A549 (cell line): ENCODE data around the gene CKS2. TPM values are rescaled to one million over a fixed set of nuclear protein-coding genes. Genes with fewer than 3 reads are reported as not detected.

Experiments
- BHLHE40 ChIP-seq: IDR thresholded peaks from 2 replicates; pipeline ENCODE4 v1.6.1; 2012; ENCODE audit warnings: low read depth, low read length, inconsistent platforms
- CBX8 ChIP-seq: fragments of 200-600 bp; sonication (generic); IDR thresholded peaks from 2 replicates; pipeline ENCODE4 v1.6.1; 2016
- CEBPB ChIP-seq, 2 experiments: fragments of >200 bp in 1 of 2; sonication (Bioruptor Twin) in 1 of 2; formaldehyde crosslinking in 1 of 2; IDR thresholded peaks; 2 replicates each; pipeline ENCODE4 v1.6.1; 2012 to 2016
- EHF ChIP-seq: fragments of 250-450 bp; sonication (Bioruptor Pico); IDR thresholded peaks from 2 replicates; pipeline ENCODE4 v1.5.0; 2020; ENCODE audit warnings: mild to moderate bottlenecking
- EP300 ChIP-seq, 2 experiments: fragments of >200 bp; sonication (Bioruptor Twin); formaldehyde crosslinking; IDR thresholded peaks; 2 replicates in 1 of 2; 3 replicates in 1 of 2; pipeline ENCODE4 v1.6.1; 2016 to 2017
- FOSB ChIP-seq: fragments of 250-450 bp; sonication (Bioruptor Pico); IDR thresholded peaks from 2 replicates; pipeline ENCODE4 v1.5.0; 2020; ENCODE audit warnings: mild to moderate bottlenecking, moderate library complexity
- FOSL2 ChIP-seq, 2 experiments: fragments of 450-650 bp in 1 of 2; fragments of >200 bp in 1 of 2; sonication (Bioruptor Twin) in 1 of 2; formaldehyde crosslinking; IDR thresholded peaks; 2 replicates each; pipeline versions ENCODE4 v1.5.0 to v1.6.1; 2016 to 2020; ENCODE audit warnings: mild to moderate bottlenecking in 1 of 2, moderate library complexity in 1 of 2
- GATA3 ChIP-seq: IDR thresholded peaks from 2 replicates; pipeline ENCODE4 v1.6.1; 2012; ENCODE audit warnings: borderline replicate concordance
- HDAC2 ChIP-seq: fragments of 200-600 bp; sonication (generic); IDR thresholded peaks from 2 replicates; pipeline ENCODE4 v1.6.1; 2016
- HEYL ChIP-seq: fragments of 250-450 bp; sonication (Bioruptor Pico); IDR thresholded peaks from 2 replicates; pipeline ENCODE4 v1.8.0; 2021; ENCODE audit warnings: mild to moderate bottlenecking, moderate library complexity
- HOXA7 ChIP-seq: fragments of 250-450 bp; sonication (Bioruptor Pico); IDR thresholded peaks from 2 replicates; pipeline ENCODE4 v1.5.0; 2020; ENCODE audit warnings: mild to moderate bottlenecking, moderate library complexity
- HOXB5 ChIP-seq: fragments of 250-450 bp; sonication (Bioruptor Pico); IDR thresholded peaks from 2 replicates; pipeline ENCODE4 v1.5.0; 2020; ENCODE audit warnings: mild to moderate bottlenecking, moderate library complexity
- JUNB ChIP-seq: fragments of >200 bp; sonication (Bioruptor Twin); formaldehyde crosslinking; IDR thresholded peaks from 2 replicates; pipeline ENCODE4 v1.6.1; 2016
- KDM5A ChIP-seq: fragments of 200-600 bp; sonication (generic); IDR thresholded peaks from 2 replicates; pipeline ENCODE4 v1.6.1; 2016; ENCODE audit warnings: antibody characterized with exemption, mild to moderate bottlenecking
- MAZ ChIP-seq: fragments of 150-350 bp; IDR thresholded peaks from 2 replicates; pipeline ENCODE4 v1.6.1; 2014; ENCODE audit warnings: antibody characterized with exemption, low read depth, low read length, borderline replicate concordance
- MYC ChIP-seq: IDR thresholded peaks from 2 replicates; pipeline ENCODE4 v1.6.1; 2012; ENCODE audit warnings: mild to moderate bottlenecking, inconsistent platforms, low read length, improper control_type of control experiment, borderline replicate concordance
- NFE2L2 ChIP-seq: fragments of 150-350 bp; conservative IDR thresholded peaks from 2 replicates; pipeline ENCODE4 v1.6.1; 2014; ENCODE audit warnings: low read length
- NPAS2 ChIP-seq: fragments of 250-450 bp; sonication (Bioruptor Pico); IDR thresholded peaks from 2 replicates; pipeline ENCODE4 v1.8.0; 2022; ENCODE audit warnings: mild to moderate bottlenecking, moderate library complexity, borderline replicate concordance
- NR3C1 ChIP-seq: fragments of >200 bp; sonication (Bioruptor Twin); formaldehyde crosslinking; IDR thresholded peaks from 3 replicates; pipeline ENCODE4 v1.6.1; 2017
- POLR2AphosphoS2 ChIP-seq: conservative IDR thresholded peaks from 2 replicates; pipeline ENCODE4 v1.6.1; 2012; ENCODE audit warnings: low read length, improper control_type of control experiment, inconsistent platforms
- RAD21 ChIP-seq, 2 experiments: fragments of >200 bp in 1 of 2; sonication (Bioruptor Twin) in 1 of 2; formaldehyde crosslinking in 1 of 2; IDR thresholded peaks in 1 of 2; conservative IDR thresholded peaks in 1 of 2; 2 replicates in 1 of 2; 3 replicates in 1 of 2; pipeline ENCODE4 v1.6.1; 2012 to 2018; ENCODE audit warnings: inconsistent platforms in 1 of 2
- RFX5 ChIP-seq: fragments of 450-650 bp; IDR thresholded peaks from 2 replicates; pipeline ENCODE4 v1.7.1; 2014; ENCODE audit warnings: antibody characterized with exemption, mild to moderate bottlenecking, moderate library complexity
- TFCP2L1 ChIP-seq: fragments of 250-450 bp; sonication (Bioruptor Pico); IDR thresholded peaks from 2 replicates; pipeline ENCODE4 v1.5.0; 2021; ENCODE audit warnings: mild to moderate bottlenecking
- TP53 ChIP-seq: fragments of 250-450 bp; sonication (Bioruptor Pico); IDR thresholded peaks from 2 replicates; pipeline ENCODE4 v1.5.0; 2021; ENCODE audit warnings: mild to moderate bottlenecking, moderate library complexity
- ZC3H11A ChIP-seq: fragments of 450-650 bp; IDR thresholded peaks from 2 replicates; pipeline ENCODE4 v1.6.1; 2014; ENCODE audit warnings: antibody characterized with exemption, mild to moderate bottlenecking
- polyA plus RNA-seq, 4 experiments: library from polyadenylated mRNA; depleted of rRNA in 3 of 4; stranded (reverse); fragments of >200 nt; fragmentation: RNase III in 1 of 4; extraction: RNeasy Plus Mini Kit Qiagen cat#74134 plus additional on column Dnase treatment in 1 of 4; gene quantifications; 2 replicates in 3 of 4; 3 replicates in 1 of 4; pipeline ENCODE4 v1.2.3, GENCODE V29; 2011 to 2017
- TF ChIP-seq, protein P1 (sequence below): fragments of 200-600 bp; sonication (generic); IDR thresholded peaks from 2 replicates; pipeline ENCODE4 v1.6.1; 2016; ENCODE audit warnings: antibody characterized with exemption, mild to moderate bottlenecking, moderate library complexity
- TF ChIP-seq, protein P2 (sequence below): fragments of 250-450 bp; sonication (Bioruptor Pico); IDR thresholded peaks from 2 replicates; pipeline ENCODE4 v1.5.0; 2020; ENCODE audit warnings: low read depth, mild to moderate bottlenecking, moderate library complexity
- TF ChIP-seq, protein P3 (sequence below): fragments of 150-350 bp; IDR thresholded peaks from 2 replicates; pipeline ENCODE4 v1.6.1; 2014; ENCODE audit warnings: low read depth, mild to moderate bottlenecking, low read length
- TF ChIP-seq, protein P4 (sequence below): fragments of 250-450 bp; sonication (Bioruptor Pico); IDR thresholded peaks from 2 replicates; pipeline ENCODE4 v1.5.0; 2021; ENCODE audit warnings: mild to moderate bottlenecking, moderate library complexity, borderline replicate concordance
- TF ChIP-seq, protein P5 (sequence below): IDR thresholded peaks from 2 replicates; pipeline ENCODE4 v1.6.1; 2012

CKS2 gene
- polyA plus RNA-seq, 2 of the 4 experiments (the other 2 are of a cell fraction): 515 to 576 TPM

DNA sequence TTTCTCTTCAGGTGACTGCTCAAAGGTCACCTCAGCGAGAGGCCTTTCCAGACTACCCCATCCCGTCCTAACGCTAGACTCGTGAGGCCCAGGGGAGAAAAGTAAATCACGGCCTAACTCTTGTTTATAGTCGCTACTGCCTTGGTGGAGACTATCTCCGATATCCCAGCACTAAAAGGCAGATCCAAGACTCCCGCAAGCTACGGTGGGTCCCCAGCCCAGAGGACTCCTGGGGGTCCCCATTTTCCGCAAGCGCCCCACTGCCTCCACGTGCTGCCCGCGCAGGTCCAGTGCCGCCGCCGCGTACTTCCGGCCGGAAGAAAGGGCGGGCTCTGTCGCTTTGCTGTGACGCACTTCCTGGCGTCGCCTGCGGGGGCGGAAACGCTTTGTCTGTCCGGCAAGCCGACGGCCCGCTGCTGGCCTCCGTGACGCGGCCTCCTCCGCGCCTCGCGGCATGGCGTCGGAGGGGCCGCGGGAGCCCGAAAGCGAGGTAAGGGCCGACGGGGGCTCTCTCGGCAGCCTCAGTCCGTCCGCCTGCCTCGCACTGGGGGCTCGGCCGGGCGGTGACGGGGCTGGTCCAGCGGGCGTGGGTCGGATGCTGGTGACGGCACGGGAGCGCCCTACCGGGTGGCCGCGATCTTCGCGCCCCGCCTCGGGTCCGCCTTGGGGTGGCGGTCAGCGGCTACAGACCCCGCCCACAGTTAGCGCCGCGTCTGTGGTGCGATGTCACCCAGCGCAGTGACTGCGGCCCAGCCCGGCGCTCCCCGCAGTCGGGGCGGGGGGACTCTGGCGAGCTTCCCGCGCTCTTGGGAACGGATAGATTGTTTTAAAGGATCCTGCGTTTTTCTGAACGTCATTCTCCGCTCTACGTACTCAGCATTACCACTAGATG lies 7.4 kb downstream of the CKS2 start, which contains the start of gene SECISBP2 (continued):
- TF ChIP-seq, protein P1, sequence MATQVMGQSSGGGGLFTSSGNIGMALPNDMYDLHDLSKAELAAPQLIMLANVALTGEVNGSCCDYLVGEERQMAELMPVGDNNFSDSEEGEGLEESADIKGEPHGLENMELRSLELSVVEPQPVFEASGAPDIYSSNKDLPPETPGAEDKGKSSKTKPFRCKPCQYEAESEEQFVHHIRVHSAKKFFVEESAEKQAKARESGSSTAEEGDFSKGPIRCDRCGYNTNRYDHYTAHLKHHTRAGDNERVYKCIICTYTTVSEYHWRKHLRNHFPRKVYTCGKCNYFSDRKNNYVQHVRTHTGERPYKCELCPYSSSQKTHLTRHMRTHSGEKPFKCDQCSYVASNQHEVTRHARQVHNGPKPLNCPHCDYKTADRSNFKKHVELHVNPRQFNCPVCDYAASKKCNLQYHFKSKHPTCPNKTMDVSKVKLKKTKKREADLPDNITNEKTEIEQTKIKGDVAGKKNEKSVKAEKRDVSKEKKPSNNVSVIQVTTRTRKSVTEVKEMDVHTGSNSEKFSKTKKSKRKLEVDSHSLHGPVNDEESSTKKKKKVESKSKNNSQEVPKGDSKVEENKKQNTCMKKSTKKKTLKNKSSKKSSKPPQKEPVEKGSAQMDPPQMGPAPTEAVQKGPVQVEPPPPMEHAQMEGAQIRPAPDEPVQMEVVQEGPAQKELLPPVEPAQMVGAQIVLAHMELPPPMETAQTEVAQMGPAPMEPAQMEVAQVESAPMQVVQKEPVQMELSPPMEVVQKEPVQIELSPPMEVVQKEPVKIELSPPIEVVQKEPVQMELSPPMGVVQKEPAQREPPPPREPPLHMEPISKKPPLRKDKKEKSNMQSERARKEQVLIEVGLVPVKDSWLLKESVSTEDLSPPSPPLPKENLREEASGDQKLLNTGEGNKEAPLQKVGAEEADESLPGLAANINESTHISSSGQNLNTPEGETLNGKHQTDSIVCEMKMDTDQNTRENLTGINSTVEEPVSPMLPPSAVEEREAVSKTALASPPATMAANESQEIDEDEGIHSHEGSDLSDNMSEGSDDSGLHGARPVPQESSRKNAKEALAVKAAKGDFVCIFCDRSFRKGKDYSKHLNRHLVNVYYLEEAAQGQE: peak; percentile 31
- TF ChIP-seq BHLHE40 (0 out of 2 replicates have a peak, but pooled peaks have one; percentile 20), HEYL (CRISPR knock-in tag) (peak; percentile 89; the same call in 1 of the 2 replicates), GATA3 (no peak), HOXA7 (peak; percentile 95), EHF (CRISPR knock-in tag) (peak; percentile 97), ZC3H11A (no peak), FOSB (peak; percentile 97), POLR2AphosphoS2 (peak; percentile 78), TFCP2L1 (peak; percentile 96), TP53 (peak; percentile 96; the same call in 1 of the 2 replicates), JUNB (no peak), RFX5 (peak; percentile 45; the same call in 1 of the 2 replicates), CEBPB (IDR thresholded peaks at IDR 0.05) (no peak; a peak in 1 of 4 replicates), MYC (peak; percentile 100), HDAC2 (no peak), FOSL2 (IDR thresholded peaks at IDR 0.05) (no peak), FOSL2 (CRISPR knock-in tag; IDR thresholded peaks at IDR 0.05) (peak; percentile 39), NFE2L2 (no peak), KDM5A (0 out of 2 replicates have a peak, but pooled peaks have one; percentile 42), CBX8 (no peak), EP300 (IDR thresholded peaks at IDR 0.05) (no peak; a peak in 1 of 5 replicates), MAZ (0 out of 2 replicates have a peak, but pooled peaks have one; percentile 46), NR3C1 (no peak), RAD21 (conservative IDR thresholded peaks at IDR 0.05 in 1 of 2, IDR thresholded peaks at IDR 0.05 in 1 of 2) (peak in 1 of 2 experiments; percentile 41; a peak in 4 of 5 replicates), HOXB5 (CRISPR knock-in tag) (peak; percentile 94), NPAS2 (peak; percentile 82; the same call in 1 of the 2 replicates)
- TF ChIP-seq, protein P2, sequence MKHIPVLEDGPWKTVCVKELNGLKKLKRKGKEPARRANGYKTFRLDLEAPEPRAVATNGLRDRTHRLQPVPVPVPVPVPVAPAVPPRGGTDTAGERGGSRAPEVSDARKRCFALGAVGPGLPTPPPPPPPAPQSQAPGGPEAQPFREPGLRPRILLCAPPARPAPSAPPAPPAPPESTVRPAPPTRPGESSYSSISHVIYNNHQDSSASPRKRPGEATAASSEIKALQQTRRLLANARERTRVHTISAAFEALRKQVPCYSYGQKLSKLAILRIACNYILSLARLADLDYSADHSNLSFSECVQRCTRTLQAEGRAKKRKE (CRISPR knock-in tag): peak; percentile 92
- TF ChIP-seq, protein P3, sequence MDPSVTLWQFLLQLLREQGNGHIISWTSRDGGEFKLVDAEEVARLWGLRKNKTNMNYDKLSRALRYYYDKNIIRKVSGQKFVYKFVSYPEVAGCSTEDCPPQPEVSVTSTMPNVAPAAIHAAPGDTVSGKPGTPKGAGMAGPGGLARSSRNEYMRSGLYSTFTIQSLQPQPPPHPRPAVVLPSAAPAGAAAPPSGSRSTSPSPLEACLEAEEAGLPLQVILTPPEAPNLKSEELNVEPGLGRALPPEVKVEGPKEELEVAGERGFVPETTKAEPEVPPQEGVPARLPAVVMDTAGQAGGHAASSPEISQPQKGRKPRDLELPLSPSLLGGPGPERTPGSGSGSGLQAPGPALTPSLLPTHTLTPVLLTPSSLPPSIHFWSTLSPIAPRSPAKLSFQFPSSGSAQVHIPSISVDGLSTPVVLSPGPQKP: 0 out of 2 replicates have a peak, but pooled peaks have one; percentile 43
- TF ChIP-seq, protein P4, sequence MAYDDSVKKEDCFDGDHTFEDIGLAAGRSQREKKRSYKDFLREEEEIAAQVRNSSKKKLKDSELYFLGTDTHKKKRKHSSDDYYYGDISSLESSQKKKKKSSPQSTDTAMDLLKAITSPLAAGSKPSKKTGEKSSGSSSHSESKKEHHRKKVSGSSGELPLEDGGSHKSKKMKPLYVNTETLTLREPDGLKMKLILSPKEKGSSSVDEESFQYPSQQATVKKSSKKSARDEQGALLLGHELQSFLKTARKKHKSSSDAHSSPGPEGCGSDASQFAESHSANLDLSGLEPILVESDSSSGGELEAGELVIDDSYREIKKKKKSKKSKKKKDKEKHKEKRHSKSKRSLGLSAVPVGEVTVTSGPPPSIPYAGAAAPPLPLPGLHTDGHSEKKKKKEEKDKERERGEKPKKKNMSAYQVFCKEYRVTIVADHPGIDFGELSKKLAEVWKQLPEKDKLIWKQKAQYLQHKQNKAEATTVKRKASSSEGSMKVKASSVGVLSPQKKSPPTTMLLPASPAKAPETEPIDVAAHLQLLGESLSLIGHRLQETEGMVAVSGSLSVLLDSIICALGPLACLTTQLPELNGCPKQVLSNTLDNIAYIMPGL (CRISPR knock-in tag): peak; percentile 42; the same call in 1 of the 2 replicates
- TF ChIP-seq, protein P5, sequence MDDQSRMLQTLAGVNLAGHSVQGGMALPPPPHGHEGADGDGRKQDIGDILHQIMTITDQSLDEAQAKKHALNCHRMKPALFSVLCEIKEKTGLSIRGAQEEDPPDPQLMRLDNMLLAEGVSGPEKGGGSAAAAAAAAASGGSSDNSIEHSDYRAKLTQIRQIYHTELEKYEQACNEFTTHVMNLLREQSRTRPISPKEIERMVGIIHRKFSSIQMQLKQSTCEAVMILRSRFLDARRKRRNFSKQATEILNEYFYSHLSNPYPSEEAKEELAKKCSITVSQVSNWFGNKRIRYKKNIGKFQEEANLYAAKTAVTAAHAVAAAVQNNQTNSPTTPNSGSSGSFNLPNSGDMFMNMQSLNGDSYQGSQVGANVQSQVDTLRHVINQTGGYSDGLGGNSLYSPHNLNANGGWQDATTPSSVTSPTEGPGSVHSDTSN: no peak; the same call in 1 of the 2 replicates
